ENCODE results near the gene TREML4.

The TREML4 gene

DNA sequence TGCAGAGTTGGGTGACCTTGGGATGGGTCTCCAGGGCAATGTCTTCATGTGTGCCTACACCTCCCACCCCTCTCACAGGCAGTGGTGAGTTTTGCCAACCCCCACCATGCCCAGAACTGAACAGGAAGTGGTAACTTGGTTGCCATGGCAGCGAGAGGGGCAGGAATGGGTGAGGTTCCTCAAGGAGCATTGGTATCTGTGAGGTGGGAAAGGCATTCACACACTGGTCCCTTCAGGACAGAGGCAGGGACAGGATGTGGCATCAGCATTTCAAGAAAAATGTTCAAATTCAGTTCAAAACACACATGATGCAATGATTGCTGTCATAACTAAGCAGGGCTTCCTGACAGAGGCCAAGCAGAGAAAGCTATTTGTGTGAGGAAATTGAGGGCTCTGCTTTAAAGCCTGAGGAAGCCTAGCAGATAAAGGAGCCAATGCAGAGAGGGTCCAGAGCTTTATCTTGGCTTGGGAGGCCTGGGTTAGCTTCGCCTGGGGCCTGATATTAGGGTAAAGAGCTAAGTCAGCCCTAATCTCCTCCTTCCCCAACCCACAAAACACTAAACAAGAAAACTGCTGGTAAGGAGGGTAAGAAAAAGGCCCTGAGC, 27.8 kb upstream of the TREML4 start:
- H3K4me3 ChIP-seq (ENCODE audit: low read depth, low read length), result peak overlapping the region; percentile 48
- TF ChIP-seq, protein P1, sequence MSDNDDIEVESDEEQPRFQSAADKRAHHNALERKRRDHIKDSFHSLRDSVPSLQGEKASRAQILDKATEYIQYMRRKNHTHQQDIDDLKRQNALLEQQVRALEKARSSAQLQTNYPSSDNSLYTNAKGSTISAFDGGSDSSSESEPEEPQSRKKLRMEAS (IDR thresholded peaks at IDR 0.05; ENCODE audit: low read depth, low read length), result peak; percentile 34; the same call in 1 of the 2 replicates
- no peak for TF ChIP-seq CTCF (IDR thresholded peaks at IDR 0.05; ENCODE audit: low read depth, low read length)
- peak; percentile 94 for DNase-seq (ENCODE audit: low read depth)

GRCh38 chr6:41200901-41201763, 27.0 kb upstream of the TREML4 start, which contains the start of gene TREML2:
Gene TREML2, minus strand, starts transcription at chr6:41201149. Its CDS starts 141 bp downstream, at chr6:41201008.
- H3K4me3 ChIP-seq (ENCODE audit: low read depth, low read length), result peak within 1 kb of the TSS; percentile 48
- TF ChIP-seq MYC (IDR thresholded peaks at IDR 0.05; ENCODE audit: low read depth, low read length) (no peak), CTCF (IDR thresholded peaks at IDR 0.05; ENCODE audit: low read depth, low read length) (no peak), POLR2A (IDR thresholded peaks at IDR 0.05; ENCODE audit: extremely low read depth, insufficient read length) (no peak)
- TF ChIP-seq, protein P1 (IDR thresholded peaks at IDR 0.05; ENCODE audit: low read depth, low read length), result no peak
- DNase-seq (ENCODE audit: low read depth), result peak; percentile 84

GRCh38 chr6:41201764-41202173, 26.4 kb upstream of the TREML4 start:
- DNase-seq (ENCODE audit: low read depth), result peak; percentile 30
- H3K4me3 ChIP-seq (ENCODE audit: low read depth, low read length), result no peak overlapping the region
- TF ChIP-seq POLR2A (IDR thresholded peaks at IDR 0.05; ENCODE audit: extremely low read depth, insufficient read length) (no peak), MYC (IDR thresholded peaks at IDR 0.05; ENCODE audit: low read depth, low read length) (no peak), CTCF (IDR thresholded peaks at IDR 0.05; ENCODE audit: low read depth, low read length) (no peak)
- TF ChIP-seq, protein P1 (IDR thresholded peaks at IDR 0.05; ENCODE audit: low read depth, low read length), result no peak

DNA sequence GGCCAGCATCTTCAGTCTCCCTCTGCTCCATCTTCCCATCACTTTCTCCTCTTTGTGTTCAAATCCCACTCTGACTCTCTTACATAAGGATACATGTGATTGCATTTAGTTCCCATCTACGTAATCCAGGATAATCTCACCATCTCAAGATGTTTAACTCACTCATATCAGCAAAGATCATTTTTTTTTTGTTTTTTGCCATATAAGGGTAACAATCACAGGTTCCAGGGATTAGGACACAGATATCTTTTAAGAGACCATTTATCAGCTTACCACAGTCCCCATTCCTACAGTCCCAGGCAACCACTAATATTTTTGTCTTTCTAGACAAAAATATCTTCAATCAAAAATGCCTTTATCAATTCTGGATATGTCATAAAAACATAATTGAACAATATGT, 24.0 kb upstream of the TREML4 start:
- TF ChIP-seq MYC (IDR thresholded peaks at IDR 0.05; ENCODE audit: low read depth, low read length) (no peak), POLR2A (IDR thresholded peaks at IDR 0.05; ENCODE audit: extremely low read depth, insufficient read length) (no peak), CTCF (IDR thresholded peaks at IDR 0.05; ENCODE audit: low read depth, low read length) (no peak)
- TF ChIP-seq, protein P1 (IDR thresholded peaks at IDR 0.05; ENCODE audit: low read depth, low read length), result no peak
- DNase-seq (ENCODE audit: low read depth), result no peak
- H3K4me3 ChIP-seq (ENCODE audit: low read depth, low read length), result no peak overlapping the region

- TF ChIP-seq CTCF (IDR thresholded peaks at IDR 0.05; ENCODE audit: low read depth, low read length) (no peak), MYC (IDR thresholded peaks at IDR 0.05; ENCODE audit: low read depth, low read length) (no peak), POLR2A (IDR thresholded peaks at IDR 0.05; ENCODE audit: extremely low read depth, insufficient read length) (no peak)
- TF ChIP-seq, protein P1 (IDR thresholded peaks at IDR 0.05; ENCODE audit: low read depth, low read length), result no peak
- no peak for DNase-seq (ENCODE audit: low read depth)
- H3K4me3 ChIP-seq (ENCODE audit: low read depth, low read length), result no peak overlapping the region
These were observed 19.6 kb upstream of the TREML4 start for GRCh38 chr6:41208439-41209106.

All from NB4 (cell line).